SH-SY5Y (cell line): Measurements from ENCODE around the gene MED27.
A peak's percentile ranks its signal among the peaks of the same experiment; 100 is the strongest.

Source experiments
- GATA2 ChIP-seq: IDR thresholded peaks from 2 replicates; pipeline ENCODE4 v1.6.1; 2011; ENCODE audit warnings: mild to moderate bottlenecking, low read depth, low read length
- GATA3 ChIP-seq: IDR thresholded peaks from 2 replicates; pipeline ENCODE4 v1.6.1; 2011; ENCODE audit warnings: low read depth, mild to moderate bottlenecking, low read length, moderate library complexity

The MED27 gene

GRCh38 chr9:132099167-132099566 is 19.5 kb upstream of the MED27 start:
- TF ChIP-seq GATA3 = peak; percentile 55; the same call in 1 of the 2 replicates
- TF ChIP-seq GATA2 = peak; percentile 50; the same call in 1 of the 2 replicates

GRCh38 chr9:132094314-132094791 is 14.7 kb upstream of the MED27 start:
- TF ChIP-seq GATA3 (no peak), GATA2 (no peak)

GRCh38 chr9:132090771-132091170 is 11.1 kb upstream of the MED27 start:
- no peak for TF ChIP-seq GATA3
- TF ChIP-seq GATA2 = no peak

- TF ChIP-seq GATA3 = no peak
- TF ChIP-seq GATA2 = no peak
Measured at GRCh38 chr9:132087438-132088030, 7.9 kb upstream of the MED27 start.

GRCh38 chr9:132082188-132082587 is 2.5 kb upstream of the MED27 start:
- no peak for TF ChIP-seq GATA2
- no peak for TF ChIP-seq GATA3

GRCh38 chr9:132078699-132079356 is 839 bp downstream of the MED27 start:
- TF ChIP-seq GATA3 (no peak), GATA2 (no peak)

- TF ChIP-seq GATA3 = no peak
- no peak for TF ChIP-seq GATA2
Measured at GRCh38 chr9:132077881-132078698, 1.6 kb downstream of the MED27 start.

GRCh38 chr9:132075853-132076252 is 3.8 kb downstream of the MED27 start:
- TF ChIP-seq GATA3 (no peak), GATA2 (no peak)

- no peak for TF ChIP-seq GATA2
- TF ChIP-seq GATA3 = no peak
Measured at GRCh38 chr9:132074736-132075135, 4.9 kb downstream of the MED27 start.

- TF ChIP-seq GATA3 = no peak
- TF ChIP-seq GATA2 = no peak
Measured at GRCh38 chr9:132071847-132072507, 7.7 kb downstream of the MED27 start.

GRCh38 chr9:132069046-132069898 is 10.4 kb downstream of the MED27 start:
- TF ChIP-seq GATA3 = no peak
- TF ChIP-seq GATA2 = no peak

- TF ChIP-seq GATA2 (no peak), GATA3 (no peak)
Measured at GRCh38 chr9:132068605-132069004, 11.1 kb downstream of the MED27 start.

- TF ChIP-seq GATA3 (no peak), GATA2 (no peak)
Measured at GRCh38 chr9:132066511-132066910, 13.2 kb downstream of the MED27 start.
